Smooth muscle cell (in vitro differentiated cells): Measurements from ENCODE around the gene EDEM2. TPM values are rescaled to one million over a fixed set of nuclear protein-coding genes. Genes with fewer than 3 reads are reported as not detected.
A peak's percentile ranks its signal among the peaks of the same experiment; 100 is the strongest.
"Not testable (repeated sequence)": the region's sequence is repeated elsewhere in the genome, so short reads cannot be mapped to it uniquely, and the experiment has no call there.

Source experiments
- DNase-seq: peaks from one replicate; lab custom pipeline; 2025; ENCODE audit not compliant: unreplicated experiment; lab: John Stamatoyannopoulos, UW
- H2AFZ ChIP-seq: fragments of 200-600 bp; sonication (generic); 2 replicates; pipeline ENCODE4 v1.6.0; 2016; ENCODE audit warnings: antibody characterized with exemption, low read depth, mild to moderate bottlenecking
- H3F3A ChIP-seq: fragments of 200-600 bp; sonication (generic); 2 replicates; pipeline ENCODE4 v1.6.0; 2017; ENCODE audit warnings: antibody characterized with exemption, low read depth
- H3K27ac ChIP-seq: fragments of 200-600 bp; sonication (generic); 2 replicates; pipeline ENCODE4 v1.5.1; 2016; ENCODE audit warnings: low read depth, mild to moderate bottlenecking
- H3K27me3 ChIP-seq: fragments of 200-600 bp; sonication (generic); 2 replicates; pipeline ENCODE4 v1.6.1; 2016; ENCODE audit warnings: low read depth, mild to moderate bottlenecking
- H3K36me3 ChIP-seq: fragments of 200-600 bp; sonication (generic); 2 replicates; pipeline ENCODE4 v1.5.1; 2016; ENCODE audit warnings: low read depth
- H3K4me1 ChIP-seq: fragments of 200-600 bp; sonication (generic); 2 replicates; pipeline ENCODE4 v1.5.1; 2016; ENCODE audit warnings: low read depth
- H3K4me2 ChIP-seq: fragments of 200-600 bp; sonication (generic); 2 replicates; pipeline ENCODE4 v1.6.0; 2016; ENCODE audit warnings: mild to moderate bottlenecking
- H3K4me3 ChIP-seq: fragments of 200-600 bp; sonication (generic); 2 replicates; pipeline ENCODE4 v1.5.1; 2016; ENCODE audit warnings: mild to moderate bottlenecking
- H3K79me2 ChIP-seq: fragments of 200-600 bp; sonication (generic); 2 replicates; pipeline ENCODE4 v1.6.0; 2016; ENCODE audit warnings: low read depth, mild to moderate bottlenecking
- H3K9ac ChIP-seq: fragments of 200-600 bp; sonication (generic); 2 replicates; pipeline ENCODE4 v1.6.0; 2016; ENCODE audit warnings: low read depth
- H3K9me3 ChIP-seq: fragments of 200-600 bp; sonication (generic); replicated peaks from 2 replicates; pipeline ENCODE4 v1.5.1; 2016; ENCODE audit warnings: low read depth
- H4K20me1 ChIP-seq: fragments of 200-600 bp; sonication (generic); 2 replicates; pipeline ENCODE4 v1.6.0; 2016; ENCODE audit warnings: low read depth
- CTCF ChIP-seq: fragments of 200-600 bp; sonication (generic); IDR thresholded peaks from 2 replicates; pipeline ENCODE4 v1.5.1; 2017; ENCODE audit warnings: borderline replicate concordance, mild to moderate bottlenecking, antibody characterized with exemption; ENCODE audit not compliant: insufficient read depth, poor library complexity, severe bottlenecking
- WGBS: methylation state at CpG from one replicate; pipeline ENCODE4 v1.1.7; 2016; ENCODE audit warnings: low lambda C conversion rate; 5-methylcytosine and 5-hydroxymethylcytosine counted together
- polyA plus RNA-seq: library from polyadenylated mRNA; unstranded; fragments of >200 nt; fragmentation: Nextera tagmentation; extraction: Ambion mirVana; gene quantifications from 2 replicates; pipeline ENCODE4 v1.2.1, GENCODE V29; 2016
- total RNA-seq: library from RNA; depleted of rRNA; stranded (reverse); fragments of >200 nt; gene quantifications from 2 replicates; pipeline ENCODE4 v1.2.3, GENCODE V29; 2014

EDEM2 gene
- 7.8 and 11.6 TPM in 2 replicates for total RNA-seq
- polyA plus RNA-seq: 19.4 and 22.6 TPM in 2 replicates

- H3K79me2 ChIP-seq: no peaks in the 10 kb centered on the region
- peak within 1 kb of the TSS; percentile 85 for H3K4me2 ChIP-seq
- no peaks in the 10 kb centered on the region for H3K9me3 ChIP-seq
- H3K9ac ChIP-seq: peak within 1 kb of the TSS; percentile 76
- no peaks in the 10 kb centered on the region for H3F3A ChIP-seq
- no peaks in the 10 kb centered on the region for H3K36me3 ChIP-seq
- peak within 1 kb of the TSS; percentile 64 for H3K4me3 ChIP-seq
- peak within 1 kb of the TSS; percentile 88 for H3K27ac ChIP-seq
- peak within 1 kb of the TSS; percentile 70 for H2AFZ ChIP-seq
- H4K20me1 ChIP-seq: no peaks in the 10 kb centered on the region
- DNase-seq: peak; percentile 80
- WGBS: 1% methylated on average over 41 of the region's 42 CpGs
- H3K4me1 ChIP-seq: no peaks in the 10 kb centered on the region
- H3K27me3 ChIP-seq: no peaks in the 10 kb centered on the region
- TF ChIP-seq CTCF: no peak
Measured at GRCh38 chr20:35146920-35147574, at the start of gene EDEM2. TSS of gene EDEM2 (minus strand) at chr20:35147336. CDS start at chr20:35147258, 78 bp downstream.

- Histone ChIP-seq H3F3A (no peaks in the 10 kb centered on the region), H3K79me2 (no peaks in the 10 kb centered on the region), H4K20me1 (no peaks in the 10 kb centered on the region), H3K36me3 (no peaks in the 10 kb centered on the region), H3K9ac (no peak overlapping the region), H3K9me3 (peaks cover 13% of the 10 kb centered on the region), H3K27ac (no peak overlapping the region), H3K4me1 (peaks cover 3% of the 10 kb centered on the region), H3K27me3 (no peaks in the 10 kb centered on the region), H2AFZ (no peak overlapping the region), H3K4me3 (no peak overlapping the region), H3K4me2 (no peak overlapping the region)
- TF ChIP-seq CTCF: no peak
- no peak for DNase-seq
Measured at GRCh38 chr20:35196313-35196712, 49.2 kb upstream of the EDEM2 start.

- H3K4me2 ChIP-seq, H2AFZ ChIP-seq: not testable (repeated sequence)
Measured at GRCh38 chr20:35193031-35193791, 46.1 kb upstream of the EDEM2 start.

GRCh38 chr20:35192118-35192872, 45.2 kb upstream of the EDEM2 start:
- Histone ChIP-seq H2AFZ (no peak overlapping the region), H4K20me1 (no peaks in the 10 kb centered on the region), H3K4me2 (no peak overlapping the region), H3F3A (no peaks in the 10 kb centered on the region), H3K27ac (no peak overlapping the region), H3K36me3 (no peaks in the 10 kb centered on the region), H3K9ac (no peak overlapping the region), H3K4me1 (peaks cover 3% of the 10 kb centered on the region), H3K79me2 (no peaks in the 10 kb centered on the region), H3K9me3 (peaks cover 4% of the 10 kb centered on the region), H3K27me3 (no peaks in the 10 kb centered on the region), H3K4me3 (no peak overlapping the region)
- no peak for TF ChIP-seq CTCF
- DNase-seq: no peak
- 55% methylated on average over 9 of the region's 9 CpGs for WGBS

More at GRCh38 chr20:35193031-35193791, 46.1 kb upstream of the EDEM2 start:
- not testable (repeated sequence) for H3K36me3 ChIP-seq, H3K4me3 ChIP-seq, H3F3A ChIP-seq, H4K20me1 ChIP-seq, H3K9ac ChIP-seq, H3K4me1 ChIP-seq, H3K27ac ChIP-seq, H3K27me3 ChIP-seq, H3K79me2 ChIP-seq, DNase-seq, H3K9me3 ChIP-seq
- 95% methylated on average over 9 of the region's 9 CpGs for WGBS
